Ascending aorta (tissue), 2 donors: ENCODE data around the gene MAFF. TPM values are rescaled to one million over a fixed set of nuclear protein-coding genes. Genes with fewer than 3 reads are reported as not detected.
A peak's percentile ranks its signal among the peaks of the same experiment; 100 is the strongest.

ENCODE experiments used
- DNase-seq, 2 donors: peaks; one replicate each; pipeline ENCODE4 v3.0.0-alpha.2; 2019; ENCODE audit warnings: low spot score in 2 of 2
- H3K27ac ChIP-seq, 2 donors: fragments of 200-600 bp; sonication (generic); one replicate each; pipeline ENCODE4 v1.5.1; 2016 to 2017; ENCODE audit warnings: mild to moderate bottlenecking in 1 of 2
- H3K27me3 ChIP-seq: fragments of 200-600 bp; sonication (generic); one replicate; pipeline ENCODE4 v1.5.1; 2017
- H3K36me3 ChIP-seq, 2 donors: fragments of 200-600 bp; sonication (generic); one replicate each; pipeline ENCODE4 v1.5.1; 2016
- H3K4me1 ChIP-seq, 2 donors: fragments of 200-600 bp; sonication (generic); one replicate each; pipeline ENCODE4 v1.5.1; 2016 to 2017; ENCODE audit warnings: mild to moderate bottlenecking in 1 of 2
- H3K4me3 ChIP-seq, 2 donors: fragments of 200-600 bp; sonication (generic); one replicate each; pipeline ENCODE4 v1.5.1; 2016 to 2017; ENCODE audit warnings: mild to moderate bottlenecking in 1 of 2
- H3K9me3 ChIP-seq, 2 donors: fragments of 200-600 bp; sonication (generic); one replicate each; pipeline ENCODE4 v1.5.1; 2016
- intact Hi-C: fragments of 100-400 bp; cut with DNase I; formaldehyde crosslinking; loops from one replicate; pipeline ENCODE4 v1.15.1; 2023
- total RNA-seq: library from RNA; depleted of rRNA; stranded (reverse); fragments of >200 nt; gene quantifications from one replicate; pipeline ENCODE4 v1.1.0, GENCODE V29; 2016
- TF ChIP-seq, protein P1 (sequence below), 3 experiments: fragments of 200-600 bp in 2 of 3; fragments of 450-650 bp in 1 of 3; sonication (generic) in 2 of 3; IDR thresholded peaks; one replicate each; pipeline ENCODE4 v1.5.1; 2016 to 2019; ENCODE audit warnings: antibody characterized with exemption in 3 of 3, mild to moderate bottlenecking in 1 of 3, moderate library complexity in 1 of 3

MAFF gene
- total RNA-seq, 1 donor from 2014 or later: 183 TPM

DNA sequence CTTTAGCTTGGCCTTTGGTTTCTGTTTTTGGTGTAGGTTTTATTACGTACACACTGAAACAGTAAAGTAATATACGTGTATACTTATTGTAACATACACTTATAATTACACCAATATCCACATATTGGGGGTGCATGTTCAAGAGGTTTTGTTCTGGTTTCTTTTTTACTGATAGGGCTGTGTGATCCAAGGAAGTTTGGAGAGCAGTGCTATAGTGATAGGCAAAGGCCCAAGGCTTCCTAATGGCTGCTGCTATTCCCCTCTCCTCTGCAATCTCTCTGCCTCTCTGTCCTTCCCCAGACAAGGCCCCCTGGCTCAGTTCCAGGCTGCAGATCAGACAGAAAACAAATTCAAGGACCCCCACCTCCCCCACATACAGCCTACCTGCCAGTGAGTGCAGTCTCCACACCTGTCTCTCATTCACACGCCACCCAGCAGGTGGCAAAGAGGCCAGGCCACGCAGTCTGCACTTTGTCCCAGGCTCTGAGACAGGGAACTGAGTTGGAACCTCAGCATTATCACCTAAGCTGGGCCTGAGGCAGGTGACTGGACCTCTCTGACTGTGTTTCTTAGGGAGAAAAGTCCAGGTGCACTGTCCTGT is 56.0 kb downstream of the MAFF start:
- intact Hi-C loops: loop anchor here (2.0 to 5.0 kb wide), 2 partner anchors 19 to 55 kb away; partner anchors contain the start of gene MAFF
- Histone ChIP-seq H3K27me3 (no peaks in the 10 kb centered on the region), H3K36me3 (no peaks in the 10 kb centered on the region), H3K4me1 (peaks cover 11 to 55% of the 10 kb centered on the region in 2 donors), H3K9me3 (no peaks in the 10 kb centered on the region), H3K27ac (peak overlapping the region; percentile 83 to 88), H3K4me3 (peak overlapping the region; percentile 24)
- TF ChIP-seq, protein P1, sequence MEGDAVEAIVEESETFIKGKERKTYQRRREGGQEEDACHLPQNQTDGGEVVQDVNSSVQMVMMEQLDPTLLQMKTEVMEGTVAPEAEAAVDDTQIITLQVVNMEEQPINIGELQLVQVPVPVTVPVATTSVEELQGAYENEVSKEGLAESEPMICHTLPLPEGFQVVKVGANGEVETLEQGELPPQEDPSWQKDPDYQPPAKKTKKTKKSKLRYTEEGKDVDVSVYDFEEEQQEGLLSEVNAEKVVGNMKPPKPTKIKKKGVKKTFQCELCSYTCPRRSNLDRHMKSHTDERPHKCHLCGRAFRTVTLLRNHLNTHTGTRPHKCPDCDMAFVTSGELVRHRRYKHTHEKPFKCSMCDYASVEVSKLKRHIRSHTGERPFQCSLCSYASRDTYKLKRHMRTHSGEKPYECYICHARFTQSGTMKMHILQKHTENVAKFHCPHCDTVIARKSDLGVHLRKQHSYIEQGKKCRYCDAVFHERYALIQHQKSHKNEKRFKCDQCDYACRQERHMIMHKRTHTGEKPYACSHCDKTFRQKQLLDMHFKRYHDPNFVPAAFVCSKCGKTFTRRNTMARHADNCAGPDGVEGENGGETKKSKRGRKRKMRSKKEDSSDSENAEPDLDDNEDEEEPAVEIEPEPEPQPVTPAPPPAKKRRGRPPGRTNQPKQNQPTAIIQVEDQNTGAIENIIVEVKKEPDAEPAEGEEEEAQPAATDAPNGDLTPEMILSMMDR (IDR thresholded peaks at IDR 0.05): no peak
- no peak for DNase-seq

DNA sequence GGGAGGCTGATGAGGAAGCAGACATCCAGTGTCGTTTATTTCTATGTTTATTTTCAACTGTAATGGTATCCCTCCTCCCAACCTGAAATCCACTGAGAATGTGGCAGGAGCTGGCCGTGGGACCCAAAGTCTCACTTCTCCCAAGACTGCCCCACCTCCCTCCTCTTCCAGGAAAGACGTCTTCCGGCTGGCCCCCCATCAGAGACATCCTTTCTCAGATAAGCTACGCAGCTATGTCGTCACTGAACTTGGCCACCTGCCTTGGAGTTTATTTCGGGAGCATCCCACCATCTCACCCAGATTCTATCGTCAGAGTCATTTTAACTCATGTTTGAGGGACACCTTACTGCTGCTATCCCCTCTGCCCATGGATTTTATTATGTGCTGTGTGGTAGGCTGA is 57.1 kb downstream of the MAFF start:
- H3K4me3 ChIP-seq: no peak overlapping the region
- peaks cover 11 to 55% of the 10 kb centered on the region in 2 donors for H3K4me1 ChIP-seq
- no peaks in the 10 kb centered on the region for H3K36me3 ChIP-seq
- no peaks in the 10 kb centered on the region for H3K27me3 ChIP-seq
- DNase-seq: peak in 1 of 2 donors; percentile 79
- H3K27ac ChIP-seq: peak overlapping the region; percentile 83 to 88
- TF ChIP-seq, protein P1 (IDR thresholded peaks at IDR 0.05): no peak
- no peaks in the 10 kb centered on the region for H3K9me3 ChIP-seq
- intact Hi-C loops: loop anchor here (2.0 to 5.0 kb wide), 2 partner anchors 20 to 57 kb away; partner anchors contain the start of gene MAFF

DNA sequence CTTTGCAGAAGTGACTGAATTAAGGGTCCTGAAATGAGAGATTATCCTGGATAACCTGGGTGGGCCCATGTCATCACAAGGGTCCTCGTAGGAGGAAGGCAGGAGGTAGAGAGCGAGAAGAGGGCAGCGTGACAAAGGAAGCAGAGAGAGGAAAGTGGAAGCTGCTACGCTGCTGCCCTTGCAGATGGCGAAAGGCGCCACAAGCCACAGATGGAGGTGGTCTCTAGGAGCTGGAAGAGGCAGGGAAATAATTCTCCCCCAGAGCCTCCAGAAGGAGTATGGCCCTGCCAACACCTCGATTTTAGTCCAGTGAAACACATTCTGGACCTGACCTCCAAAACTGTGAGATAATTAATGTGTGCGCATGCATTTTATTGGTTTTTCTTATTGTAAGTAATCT is 57.6 kb downstream of the MAFF start:
- no peak overlapping the region for H3K4me3 ChIP-seq
- peaks cover 11 to 53% of the 10 kb centered on the region in 2 donors for H3K4me1 ChIP-seq
- DNase-seq: no peak
- TF ChIP-seq, protein P1 (IDR thresholded peaks at IDR 0.05): no peak
- no peaks in the 10 kb centered on the region for H3K27me3 ChIP-seq
- H3K27ac ChIP-seq: peak overlapping the region; percentile 83 to 88
- intact Hi-C loops: loop anchor here (2.0 to 5.0 kb wide), 2 partner anchors 21 to 57 kb away; partner anchors contain the start of gene MAFF
- no peaks in the 10 kb centered on the region for H3K9me3 ChIP-seq
- no peaks in the 10 kb centered on the region for H3K36me3 ChIP-seq

DNA sequence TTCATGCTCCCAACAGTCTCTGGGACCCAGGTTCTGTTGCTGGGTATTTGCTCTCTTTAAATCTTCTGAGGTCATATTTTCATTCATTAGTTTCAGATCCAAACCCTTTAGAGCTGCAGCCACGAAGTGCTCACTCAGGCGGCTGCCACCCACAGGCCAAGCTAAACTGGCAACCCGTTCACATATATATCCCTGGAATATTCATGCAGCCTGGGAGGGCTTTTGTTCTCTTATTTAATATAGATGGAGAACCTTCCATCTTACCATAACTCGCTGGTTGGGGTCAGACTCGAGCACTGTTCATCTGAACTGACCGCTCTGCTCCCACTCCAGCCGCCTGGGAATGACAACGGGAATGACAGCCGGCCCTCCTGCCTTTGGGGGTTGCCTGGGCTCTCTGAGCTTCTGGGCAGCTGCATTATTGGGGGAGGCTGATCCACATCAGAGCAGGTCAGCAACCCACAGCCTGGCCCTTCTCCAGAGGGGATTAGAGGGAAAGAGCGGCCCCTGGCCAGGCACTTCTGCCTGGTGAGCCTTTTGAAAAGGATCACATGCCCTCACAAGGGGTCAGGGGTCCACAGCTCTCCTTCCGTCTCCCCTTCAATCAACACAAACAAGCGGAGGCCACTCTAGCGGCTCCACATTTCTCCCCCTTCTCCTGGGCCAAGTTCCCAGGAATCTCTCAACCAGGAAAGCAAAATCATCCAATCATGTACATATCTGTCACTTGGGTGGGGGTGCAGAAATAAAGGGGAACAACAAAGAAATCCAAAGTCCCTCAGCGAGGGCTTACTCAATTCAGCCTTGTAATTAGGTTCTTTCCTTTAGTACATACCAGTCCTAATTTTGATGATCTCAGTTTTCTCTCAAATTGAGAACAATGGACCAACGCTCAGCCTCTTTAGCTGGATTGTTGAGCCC is 59.2 kb downstream of the MAFF start:
- Histone ChIP-seq H3K36me3 (no peaks in the 10 kb centered on the region), H3K27ac (peak overlapping the region; percentile 83 to 88), H3K4me1 (peaks cover 12 to 50% of the 10 kb centered on the region in 2 donors), H3K27me3 (no peaks in the 10 kb centered on the region), H3K9me3 (no peaks in the 10 kb centered on the region), H3K4me3 (peak overlapping the region in 1 of 2 donors; percentile 16)
- intact Hi-C loops: loop anchor here (2.0 kb wide), 2 partner anchors 50 to 92 kb away; no protein-coding TSS in a partner anchor
- TF ChIP-seq, protein P1 (IDR thresholded peaks at IDR 0.05): peak in 2 of 3 experiments; percentile 14 to 37
- DNase-seq: no peak

DNA sequence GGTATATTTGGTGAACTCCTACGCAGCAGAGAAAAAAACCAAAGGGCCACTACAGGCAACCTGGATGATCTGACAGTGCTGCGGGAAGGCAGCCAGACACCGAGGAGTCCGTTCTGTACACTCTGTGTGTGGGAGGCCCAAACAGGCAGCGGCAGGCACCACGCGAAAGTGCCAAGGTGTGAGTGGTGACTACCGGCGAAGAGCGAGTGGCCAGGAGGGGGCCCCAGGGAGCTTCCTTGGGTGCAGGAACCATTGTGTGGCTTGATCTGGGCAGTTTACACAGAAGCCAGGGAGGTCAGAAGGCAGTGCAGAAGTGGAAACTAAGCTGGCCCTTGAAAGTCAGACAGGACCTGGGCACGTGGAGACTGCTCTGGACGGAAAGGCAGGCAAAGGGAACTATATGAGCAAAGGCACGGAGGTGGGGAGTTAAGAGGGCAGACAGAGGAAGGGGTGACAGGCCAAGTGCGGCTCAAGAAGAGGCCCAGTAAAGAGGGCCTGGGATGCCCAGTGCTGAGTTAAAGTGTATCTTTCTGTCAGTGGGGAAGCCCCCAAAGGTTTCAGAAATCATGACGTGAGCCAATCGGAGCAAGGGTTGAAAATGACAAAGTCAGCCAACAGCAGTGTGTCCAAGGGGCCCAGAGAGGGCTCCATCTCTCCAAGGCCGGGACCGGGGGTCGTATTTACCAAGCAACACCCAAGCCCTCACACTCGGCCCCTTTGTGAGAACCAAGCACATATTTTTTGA is 60.4 kb downstream of the MAFF start:
- intact Hi-C loops: no loop called here
- H3K27ac ChIP-seq: peak overlapping the region; percentile 83 to 88

More for the DNA sequence above, 60.4 kb downstream of the MAFF start:
- Histone ChIP-seq H3K36me3 (no peaks in the 10 kb centered on the region), H3K9me3 (no peaks in the 10 kb centered on the region), H3K4me1 (peaks cover 16 to 48% of the 10 kb centered on the region in 2 donors), H3K4me3 (no peak overlapping the region), H3K27me3 (no peaks in the 10 kb centered on the region)
- DNase-seq: peak in 1 of 2 donors; percentile 78
- TF ChIP-seq, protein P1 (IDR thresholded peaks at IDR 0.05): peak; percentile 37 to 71 (median 48)
